GM12865 (cell line): ENCODE measurements around the gene NFX1.

Experiments
- DNase-seq: peaks from one replicate; pipeline ENCODE4 v3.0.0; 2010; ENCODE audit warnings: low read depth
- H3K4me3 ChIP-seq: 2 replicates; pipeline ENCODE4 v1.5.1; 2011; ENCODE audit warnings: mild to moderate bottlenecking, low read depth, low read length, control low read depth
- TF ChIP-seq, protein P1 (sequence below): IDR thresholded peaks from 2 replicates; pipeline ENCODE4 v1.5.1; 2011; ENCODE audit warnings: low read length, control low read depth, low read depth, inconsistent platforms; ENCODE audit not compliant: insufficient read depth; ENCODE audit errors: missing control alignments

NFX1 gene

DNA sequence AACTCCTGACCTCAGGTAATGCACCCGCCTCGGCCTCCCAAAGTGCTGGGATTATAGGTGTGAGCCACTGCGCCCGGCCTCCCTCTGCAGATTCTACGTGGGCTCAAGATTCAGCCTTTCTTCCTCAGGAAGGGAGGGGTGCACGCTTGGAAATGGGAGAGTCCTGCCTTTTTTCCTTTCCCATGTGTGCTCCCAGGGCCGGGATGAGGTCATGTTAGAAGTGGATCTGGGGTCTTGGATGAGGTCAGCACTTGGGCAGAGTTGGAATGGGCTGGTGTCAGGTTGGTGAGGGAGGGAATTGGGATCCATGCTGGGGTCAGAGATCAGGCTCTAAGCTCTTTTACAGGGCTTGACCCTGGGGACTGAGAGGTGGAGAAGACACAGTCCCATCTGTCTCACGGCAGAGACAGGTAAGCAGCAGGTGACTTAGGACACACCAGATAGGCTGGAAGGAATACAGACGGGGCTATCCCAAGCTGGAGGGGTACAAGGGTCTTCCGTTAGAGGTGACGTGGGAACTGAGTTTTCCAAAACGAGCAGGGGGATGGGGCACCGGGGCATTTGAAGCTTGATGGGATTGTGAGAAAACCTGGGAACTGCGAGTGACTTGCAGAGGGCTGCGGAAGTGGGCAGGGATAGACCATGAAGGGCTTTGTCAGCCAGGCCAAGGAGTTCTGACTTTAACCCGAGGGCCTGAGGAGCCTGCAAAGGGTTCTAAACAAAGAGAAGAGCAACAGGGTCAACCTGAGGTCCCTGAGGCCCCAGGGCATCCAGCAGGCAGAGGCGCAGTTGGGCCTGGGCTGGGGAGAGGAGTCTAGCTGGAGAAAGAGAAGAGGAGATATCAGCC is 113.8 kb downstream of the NFX1 start:
- TF ChIP-seq, protein P1, sequence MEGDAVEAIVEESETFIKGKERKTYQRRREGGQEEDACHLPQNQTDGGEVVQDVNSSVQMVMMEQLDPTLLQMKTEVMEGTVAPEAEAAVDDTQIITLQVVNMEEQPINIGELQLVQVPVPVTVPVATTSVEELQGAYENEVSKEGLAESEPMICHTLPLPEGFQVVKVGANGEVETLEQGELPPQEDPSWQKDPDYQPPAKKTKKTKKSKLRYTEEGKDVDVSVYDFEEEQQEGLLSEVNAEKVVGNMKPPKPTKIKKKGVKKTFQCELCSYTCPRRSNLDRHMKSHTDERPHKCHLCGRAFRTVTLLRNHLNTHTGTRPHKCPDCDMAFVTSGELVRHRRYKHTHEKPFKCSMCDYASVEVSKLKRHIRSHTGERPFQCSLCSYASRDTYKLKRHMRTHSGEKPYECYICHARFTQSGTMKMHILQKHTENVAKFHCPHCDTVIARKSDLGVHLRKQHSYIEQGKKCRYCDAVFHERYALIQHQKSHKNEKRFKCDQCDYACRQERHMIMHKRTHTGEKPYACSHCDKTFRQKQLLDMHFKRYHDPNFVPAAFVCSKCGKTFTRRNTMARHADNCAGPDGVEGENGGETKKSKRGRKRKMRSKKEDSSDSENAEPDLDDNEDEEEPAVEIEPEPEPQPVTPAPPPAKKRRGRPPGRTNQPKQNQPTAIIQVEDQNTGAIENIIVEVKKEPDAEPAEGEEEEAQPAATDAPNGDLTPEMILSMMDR: no peak
- H3K4me3 ChIP-seq: no peak overlapping the region
- DNase-seq: no peak

DNA sequence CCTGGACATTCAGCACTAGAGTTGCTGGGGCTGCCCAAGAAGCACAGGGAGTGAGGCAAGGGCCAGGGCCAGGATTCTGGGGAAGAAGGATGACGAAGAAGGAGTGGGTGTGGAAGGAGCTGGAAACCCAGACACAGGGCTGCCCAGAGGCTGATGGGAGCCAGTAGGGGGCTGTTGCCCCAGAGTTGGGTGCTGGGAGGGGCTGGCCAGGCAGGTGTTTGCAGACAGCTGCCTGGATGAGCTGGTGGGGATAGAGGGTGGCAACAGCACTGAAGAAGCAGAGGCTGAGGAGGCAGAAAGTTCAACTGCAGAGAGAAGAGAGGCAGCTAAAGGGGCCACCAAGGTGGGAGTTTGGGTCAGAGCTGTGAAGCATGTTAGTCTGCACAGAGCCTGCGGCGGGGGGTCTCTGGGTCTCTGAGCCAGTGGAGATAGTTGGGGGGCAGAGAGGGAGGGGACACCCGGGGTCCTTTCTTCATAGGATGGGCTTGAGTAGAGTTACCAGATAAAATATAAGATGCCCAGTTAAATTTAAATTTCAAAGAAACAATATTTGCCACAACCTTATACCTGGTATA is 114.6 kb downstream of the NFX1 start:
- DNase-seq: no peak
- TF ChIP-seq, protein P1: no peak
- H3K4me3 ChIP-seq: no peak overlapping the region

GRCh38 chr9:33407061-33407460 is 116.7 kb downstream of the NFX1 start:
- DNase-seq: no peak
- TF ChIP-seq, protein P1: no peak
- no peak overlapping the region for H3K4me3 ChIP-seq

GRCh38 chr9:33408087-33408486 is 117.8 kb downstream of the NFX1 start:
- TF ChIP-seq, protein P1: no peak

GRCh38 chr9:33414268-33414667 is 124.0 kb downstream of the NFX1 start:
- no peak overlapping the region for H3K4me3 ChIP-seq
- DNase-seq: no peak
- TF ChIP-seq, protein P1: no peak

More at GRCh38 chr9:33408087-33408486, 117.8 kb downstream of the NFX1 start:
- no peak for DNase-seq
- H3K4me3 ChIP-seq: no peak overlapping the region

DNA sequence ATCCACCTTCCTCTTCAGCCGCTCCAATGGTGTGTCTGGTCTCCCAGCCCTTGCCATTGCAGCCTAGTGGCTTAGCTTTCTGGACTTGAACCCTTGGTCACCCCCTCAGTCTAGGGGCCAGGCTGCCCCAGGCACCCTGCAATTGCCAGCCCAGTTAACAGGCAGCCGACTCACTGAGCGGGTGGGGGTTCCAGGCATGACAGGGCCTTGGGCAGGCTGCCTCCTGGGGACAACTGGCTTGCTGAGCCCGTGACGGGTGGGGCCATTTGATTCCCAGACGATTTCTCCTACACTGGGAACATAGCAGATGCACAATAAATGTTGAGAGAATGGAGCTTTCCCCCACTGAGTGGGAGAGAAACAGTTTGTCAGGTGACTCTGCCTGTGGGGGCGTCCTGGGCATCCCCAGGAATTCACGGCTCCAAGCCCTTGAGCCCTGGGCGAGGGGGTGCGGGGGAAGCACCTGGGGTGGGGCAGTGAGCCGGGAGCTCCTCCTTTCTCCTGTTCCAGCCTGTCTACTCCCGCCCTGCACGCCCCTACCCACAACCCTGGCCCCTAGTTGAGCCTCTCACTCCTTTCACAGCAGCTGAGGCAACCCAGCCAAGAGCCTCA is 124.7 kb downstream of the NFX1 start:
- TF ChIP-seq, protein P1: no peak
- DNase-seq: no peak
- no peak overlapping the region for H3K4me3 ChIP-seq
